Tibial nerve (tissue), 4 donors: ENCODE measurements around the gene PLCH2.

Experiments
- EP300 ChIP-seq, 2 donors: sonication (generic); formaldehyde crosslinking; IDR thresholded peaks; one replicate each; pipeline ENCODE4 v1.6.1; 2017; ENCODE audit warnings: antibody characterized with exemption in 2 of 2, mild to moderate bottlenecking in 1 of 2
- POLR2A ChIP-seq, 2 donors: fragments of 450-650 bp; IDR thresholded peaks; one replicate each; pipeline ENCODE4 v1.6.1; 2017; ENCODE audit warnings: antibody characterized with exemption in 2 of 2, mild to moderate bottlenecking in 2 of 2, moderate library complexity in 2 of 2
- TF ChIP-seq, protein P1 (sequence below), 5 experiments: fragments of 200-600 bp in 3 of 5; fragments of 450-650 bp in 2 of 5; sonication (generic) in 3 of 5; IDR thresholded peaks; one replicate each; pipeline ENCODE4 v1.5.1; 2016 to 2019; ENCODE audit warnings: antibody characterized with exemption in 5 of 5, mild to moderate bottlenecking in 3 of 5, moderate library complexity in 2 of 5

DNA sequence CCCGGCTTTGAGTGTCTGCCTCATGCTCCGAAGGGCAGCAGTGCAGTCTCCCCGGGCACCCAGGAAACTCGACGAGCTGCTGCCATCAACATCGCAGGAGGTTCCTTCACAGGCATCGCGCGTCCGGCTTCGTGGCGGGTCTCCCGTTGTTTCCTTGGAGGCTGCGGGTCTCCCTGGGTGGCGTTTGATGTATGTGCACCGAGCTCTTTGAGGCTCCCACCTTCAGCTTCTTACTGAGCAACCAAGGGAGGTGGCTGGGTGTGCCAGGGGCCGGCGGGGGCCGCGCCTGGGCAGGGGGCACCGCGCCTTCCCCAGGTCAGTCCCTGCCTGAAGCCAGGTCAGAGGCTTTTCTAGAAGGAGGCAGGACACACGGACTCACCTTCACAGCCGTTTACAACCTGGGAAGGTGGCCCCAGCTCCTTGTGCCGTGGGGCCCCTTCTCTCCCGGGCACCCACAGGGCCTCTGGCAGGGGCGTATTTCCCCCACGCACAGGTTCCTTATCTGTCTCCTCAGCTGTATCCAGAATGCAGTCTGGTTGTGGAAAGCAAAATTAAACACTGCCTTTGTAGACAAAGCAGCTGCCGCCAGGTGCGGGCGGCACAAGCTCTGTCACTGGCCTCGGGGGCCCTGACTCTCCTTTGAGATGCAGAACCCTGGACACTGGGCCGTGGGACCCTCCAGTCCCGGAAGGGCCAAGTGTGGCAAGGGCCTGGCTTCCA lies 42.0 kb upstream of the PLCH2 start:
- TF ChIP-seq, protein P1, sequence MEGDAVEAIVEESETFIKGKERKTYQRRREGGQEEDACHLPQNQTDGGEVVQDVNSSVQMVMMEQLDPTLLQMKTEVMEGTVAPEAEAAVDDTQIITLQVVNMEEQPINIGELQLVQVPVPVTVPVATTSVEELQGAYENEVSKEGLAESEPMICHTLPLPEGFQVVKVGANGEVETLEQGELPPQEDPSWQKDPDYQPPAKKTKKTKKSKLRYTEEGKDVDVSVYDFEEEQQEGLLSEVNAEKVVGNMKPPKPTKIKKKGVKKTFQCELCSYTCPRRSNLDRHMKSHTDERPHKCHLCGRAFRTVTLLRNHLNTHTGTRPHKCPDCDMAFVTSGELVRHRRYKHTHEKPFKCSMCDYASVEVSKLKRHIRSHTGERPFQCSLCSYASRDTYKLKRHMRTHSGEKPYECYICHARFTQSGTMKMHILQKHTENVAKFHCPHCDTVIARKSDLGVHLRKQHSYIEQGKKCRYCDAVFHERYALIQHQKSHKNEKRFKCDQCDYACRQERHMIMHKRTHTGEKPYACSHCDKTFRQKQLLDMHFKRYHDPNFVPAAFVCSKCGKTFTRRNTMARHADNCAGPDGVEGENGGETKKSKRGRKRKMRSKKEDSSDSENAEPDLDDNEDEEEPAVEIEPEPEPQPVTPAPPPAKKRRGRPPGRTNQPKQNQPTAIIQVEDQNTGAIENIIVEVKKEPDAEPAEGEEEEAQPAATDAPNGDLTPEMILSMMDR (IDR thresholded peaks at IDR 0.05) = no peak
- TF ChIP-seq POLR2A (IDR thresholded peaks at IDR 0.05) (no peak), EP300 (IDR thresholded peaks at IDR 0.05) (no peak)
